C4-2B (cell line): Measurements from ENCODE around the gene DYNC2LI1.

Experiments used
- H3K27ac ChIP-seq: fragments of 450-650 bp; 2 replicates; pipeline ENCODE4 v1.5.1; 2017
- ZFX ChIP-seq: fragments of 450-650 bp; IDR thresholded peaks from 2 replicates; pipeline ENCODE4 v1.6.1; 2017
- TF ChIP-seq, protein P1 (sequence below): fragments of 450-650 bp; conservative IDR thresholded peaks from 2 replicates; pipeline ENCODE4 v1.5.1; 2017; ENCODE audit warnings: mild to moderate bottlenecking

DYNC2LI1 gene

DNA sequence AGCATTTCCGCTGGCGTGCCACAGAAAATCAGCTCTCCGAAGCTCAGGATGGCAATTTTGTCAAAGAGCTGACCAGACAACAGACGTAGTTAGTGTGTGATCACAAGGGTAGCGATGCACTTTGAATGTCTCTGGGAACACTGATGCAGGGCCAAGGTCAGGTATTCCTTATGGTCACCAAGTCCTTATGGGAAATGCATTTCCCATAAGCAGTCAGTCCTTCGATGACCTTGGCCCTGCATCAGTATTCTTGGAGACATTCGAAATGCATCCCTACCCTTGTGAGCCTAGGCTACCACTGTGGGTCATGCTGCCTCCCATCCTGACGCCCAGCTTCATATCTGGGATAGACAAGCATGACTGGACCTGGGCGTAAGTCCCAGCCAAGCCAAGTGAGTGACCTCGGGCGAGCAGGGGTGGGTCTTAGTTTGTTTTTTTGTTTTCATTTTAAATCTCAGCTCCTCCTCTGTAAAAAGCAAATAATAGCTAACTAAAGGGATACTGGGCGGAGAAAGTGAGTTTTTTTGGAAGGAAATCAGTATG, 51.2 kb downstream of the DYNC2LI1 start:
- H3K27ac ChIP-seq: no peak overlapping the region
- no peak for TF ChIP-seq ZFX
- TF ChIP-seq, protein P1, sequence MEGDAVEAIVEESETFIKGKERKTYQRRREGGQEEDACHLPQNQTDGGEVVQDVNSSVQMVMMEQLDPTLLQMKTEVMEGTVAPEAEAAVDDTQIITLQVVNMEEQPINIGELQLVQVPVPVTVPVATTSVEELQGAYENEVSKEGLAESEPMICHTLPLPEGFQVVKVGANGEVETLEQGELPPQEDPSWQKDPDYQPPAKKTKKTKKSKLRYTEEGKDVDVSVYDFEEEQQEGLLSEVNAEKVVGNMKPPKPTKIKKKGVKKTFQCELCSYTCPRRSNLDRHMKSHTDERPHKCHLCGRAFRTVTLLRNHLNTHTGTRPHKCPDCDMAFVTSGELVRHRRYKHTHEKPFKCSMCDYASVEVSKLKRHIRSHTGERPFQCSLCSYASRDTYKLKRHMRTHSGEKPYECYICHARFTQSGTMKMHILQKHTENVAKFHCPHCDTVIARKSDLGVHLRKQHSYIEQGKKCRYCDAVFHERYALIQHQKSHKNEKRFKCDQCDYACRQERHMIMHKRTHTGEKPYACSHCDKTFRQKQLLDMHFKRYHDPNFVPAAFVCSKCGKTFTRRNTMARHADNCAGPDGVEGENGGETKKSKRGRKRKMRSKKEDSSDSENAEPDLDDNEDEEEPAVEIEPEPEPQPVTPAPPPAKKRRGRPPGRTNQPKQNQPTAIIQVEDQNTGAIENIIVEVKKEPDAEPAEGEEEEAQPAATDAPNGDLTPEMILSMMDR: no peak

DNA sequence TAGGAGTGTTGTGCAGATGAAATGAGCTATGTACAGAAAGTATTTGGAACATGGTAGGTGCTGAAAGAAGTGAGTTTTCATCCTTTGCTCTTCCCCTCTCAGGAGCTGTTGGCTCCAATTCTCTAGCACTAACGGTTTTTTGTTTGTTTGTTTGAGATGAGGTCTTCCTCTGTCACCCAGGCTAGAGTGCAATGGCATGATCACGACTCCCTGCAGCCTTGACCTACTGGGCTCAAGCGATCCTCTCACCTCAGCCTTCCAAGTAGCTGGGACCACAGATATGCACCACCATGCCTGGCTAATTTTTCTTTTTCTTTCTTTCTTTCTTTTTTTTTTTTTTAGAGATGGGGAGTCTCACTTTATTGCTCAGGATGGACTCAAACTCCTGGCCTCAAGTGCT, 52.0 kb downstream of the DYNC2LI1 start:
- H3K27ac ChIP-seq: no peak overlapping the region
- no peak for TF ChIP-seq ZFX

- no peak overlapping the region for H3K27ac ChIP-seq
- TF ChIP-seq ZFX: no peak
- TF ChIP-seq, protein P1: no peak
These were observed 52.7 kb downstream of the DYNC2LI1 start for GRCh38 chr2:43826305-43827250.

- H3K27ac ChIP-seq: no peak overlapping the region
- TF ChIP-seq, protein P1: no peak
- no peak for TF ChIP-seq ZFX
These were observed 57.9 kb downstream of the DYNC2LI1 start for GRCh38 chr2:43831543-43832294.

DNA sequence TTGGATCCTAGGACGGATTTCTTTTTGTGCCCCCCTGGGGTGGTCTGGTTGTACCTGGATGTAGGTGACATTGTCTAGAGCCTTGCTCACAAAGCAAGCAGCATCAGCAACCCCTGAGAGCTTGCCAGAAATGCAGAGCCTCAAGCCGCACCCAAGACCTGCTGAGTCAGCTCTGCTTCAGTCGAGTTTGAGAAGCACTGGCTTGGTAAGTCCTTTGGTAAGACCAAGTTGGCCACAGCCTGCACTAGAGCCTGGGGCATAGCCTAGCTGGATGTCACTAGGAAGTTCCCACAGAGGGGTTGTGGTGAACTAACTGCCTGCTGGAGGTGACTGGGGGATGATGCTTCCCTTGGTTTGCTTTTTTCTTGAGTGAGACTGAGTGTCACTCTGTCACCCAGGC, 58.6 kb downstream of the DYNC2LI1 start:
- H3K27ac ChIP-seq: no peak overlapping the region
- TF ChIP-seq, protein P1: no peak
- TF ChIP-seq ZFX: no peak

DNA sequence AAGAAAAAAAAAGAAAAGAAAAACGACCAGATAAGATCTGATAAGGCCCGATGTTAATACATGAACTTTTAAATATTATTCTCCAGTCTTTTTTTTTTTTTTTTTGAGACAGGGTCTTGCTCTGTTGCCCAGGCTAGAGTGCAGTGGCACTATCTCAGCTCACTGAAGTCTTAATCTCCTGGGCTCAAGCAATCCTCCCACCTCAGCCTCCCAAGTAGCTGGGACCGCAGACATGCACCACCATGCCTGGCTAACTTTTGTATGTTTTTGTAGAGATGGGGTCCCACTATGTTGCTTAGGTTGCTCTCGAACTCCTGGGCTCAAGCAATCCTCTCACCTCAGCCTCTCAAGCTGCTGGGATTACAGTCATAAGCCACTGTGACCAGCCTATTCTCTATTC, 63.2 kb downstream of the DYNC2LI1 start:
- TF ChIP-seq, protein P1: no peak
- TF ChIP-seq ZFX: no peak
- no peak overlapping the region for H3K27ac ChIP-seq

- H3K27ac ChIP-seq: no peak overlapping the region
- TF ChIP-seq ZFX: no peak
- TF ChIP-seq, protein P1: no peak
These were observed 64.2 kb downstream of the DYNC2LI1 start for GRCh38 chr2:43837831-43838559.
